Type B pancreatic cell (in vitro differentiated cells): ENCODE results near the gene LTB4R2. TPM values are rescaled to one million over a fixed set of nuclear protein-coding genes. Genes with fewer than 3 reads are reported as not detected.

Experiments
- DNase-seq: peaks from one replicate; pipeline ENCODE4 v3.0.0; 2021; ENCODE audit warnings: mixed read lengths; ENCODE audit not compliant: unreplicated experiment; ENCODE audit errors: extremely low spot score
- H3K27ac Mint-ChIP-seq: 2 replicates; pipeline ENCODE4 v1.8.0; 2021; ENCODE audit warnings: mild to moderate bottlenecking, mixed read lengths
- H3K27me3 Mint-ChIP-seq: 2 replicates; pipeline ENCODE4 v1.8.0; 2021; ENCODE audit warnings: mixed read lengths
- H3K36me3 Mint-ChIP-seq: 2 replicates; pipeline ENCODE4 v1.8.0; 2021; ENCODE audit warnings: mixed read lengths
- H3K4me1 Mint-ChIP-seq: one replicate; pipeline ENCODE4 v1.8.0; 2021; ENCODE audit warnings: mixed read lengths; ENCODE audit not compliant: unreplicated experiment
- H3K4me3 Mint-ChIP-seq: 2 replicates; pipeline ENCODE4 v1.8.0; 2021; ENCODE audit warnings: mild to moderate bottlenecking, mixed read lengths
- H3K9me3 Mint-ChIP-seq: 2 replicates; pipeline ENCODE4 v1.8.0; 2021; ENCODE audit warnings: mixed read lengths
- CTCF ChIP-seq: fragments of 200-600 bp; sonication (generic); conservative IDR thresholded peaks from 2 replicates; pipeline ENCODE4 v1.5.0; 2021; ENCODE audit warnings: antibody characterized with exemption, mild to moderate bottlenecking
- total RNA-seq: library from RNA; stranded (reverse); gene quantifications from 2 replicates; pipeline ENCODE4 v1.2.1, GENCODE V29; 2021; ENCODE audit warnings: low replicate concordance

LTB4R2 gene
- total RNA-seq, 1 donor from 2014 or later: 9.4 TPM

GRCh38 chr14:24339284-24340151 lies 29.6 kb downstream of the LTB4R2 start, which contains the start of gene RIPK3:
TSS of gene RIPK3 (minus strand) at chr14:24339991. CDS start at chr14:24339826, 165 bp downstream.
- Mint-ChIP-seq H3K4me1 (peaks cover 6% of the 10 kb centered on the region), H3K36me3 (no peaks in the 10 kb centered on the region), H3K9me3 (no peaks in the 10 kb centered on the region), H3K27ac (peak within 1 kb of the TSS; percentile 61), H3K4me3 (peak within 1 kb of the TSS; percentile 86), H3K27me3 (peaks cover 88% of the 10 kb centered on the region)
- no peak for DNase-seq
- TF ChIP-seq CTCF: no peak

- no peaks in the 10 kb centered on the region for H3K4me1 Mint-ChIP-seq
- H3K27ac Mint-ChIP-seq: no peak overlapping the region
- no peaks in the 10 kb centered on the region for H3K9me3 Mint-ChIP-seq
- peaks cover 88% of the 10 kb centered on the region for H3K27me3 Mint-ChIP-seq
- DNase-seq: no peak
- TF ChIP-seq CTCF: no peak
- H3K36me3 Mint-ChIP-seq: no peaks in the 10 kb centered on the region
- no peak overlapping the region for H3K4me3 Mint-ChIP-seq
Measured at GRCh38 chr14:24340606-24341005, 30.7 kb downstream of the LTB4R2 start.

GRCh38 chr14:24342889-24343288 lies 32.9 kb downstream of the LTB4R2 start:
- no peak for DNase-seq
- H3K36me3 Mint-ChIP-seq: no peaks in the 10 kb centered on the region
- H3K4me3 Mint-ChIP-seq: no peak overlapping the region
- H3K9me3 Mint-ChIP-seq: no peaks in the 10 kb centered on the region
- no peak for TF ChIP-seq CTCF
- no peak overlapping the region for H3K27ac Mint-ChIP-seq
- H3K4me1 Mint-ChIP-seq: no peaks in the 10 kb centered on the region
- peaks cover 80% of the 10 kb centered on the region for H3K27me3 Mint-ChIP-seq

GRCh38 chr14:24343795-24344660 lies 34.1 kb downstream of the LTB4R2 start:
- Mint-ChIP-seq H3K36me3 (no peaks in the 10 kb centered on the region), H3K9me3 (no peaks in the 10 kb centered on the region), H3K4me1 (no peaks in the 10 kb centered on the region), H3K27me3 (peaks cover 75% of the 10 kb centered on the region), H3K4me3 (no peak overlapping the region), H3K27ac (no peak overlapping the region)
- TF ChIP-seq CTCF: no peak
- no peak for DNase-seq

GRCh38 chr14:24347134-24347533 lies 37.2 kb downstream of the LTB4R2 start:
- Mint-ChIP-seq H3K4me1 (no peaks in the 10 kb centered on the region), H3K36me3 (no peaks in the 10 kb centered on the region), H3K9me3 (no peaks in the 10 kb centered on the region), H3K4me3 (no peak overlapping the region), H3K27ac (no peak overlapping the region), H3K27me3 (peaks cover 79% of the 10 kb centered on the region)
- DNase-seq: no peak
- TF ChIP-seq CTCF: no peak
